HCT116 (cell line): ENCODE measurements around the gene DCUN1D1. TPM values are rescaled to one million over a fixed set of nuclear protein-coding genes. Genes with fewer than 3 reads are reported as not detected.

ENCODE experiments used
- ATAC-seq: fragments of 200-7000 bp; cut with Tn5 transposase; 2 replicates; pipeline ENCODE4 v1.9.1; 2020; ENCODE audit warnings: mild to moderate bottlenecking, moderate library complexity
- BruUV-seq: library from RNA; stranded (reverse); fragments of 400-500 nt; replicated peaks from 2 replicates; lab custom pipeline; 2021; lab: Mats Ljungman, UMichigan
- CTCF ChIA-PET: fragments of 300-600 bp; sonication (Branson Sonifier 250); formaldehyde crosslinking; loops from one replicate; lab custom pipeline; 2021; ENCODE audit warnings: antibody characterized with exemption; lab: Charles Lee
- POLR2A ChIA-PET: fragments of 300-600, 350-600 bp; sonication (Branson Sonifier 250); formaldehyde crosslinking; loops from one replicate; lab custom pipeline; 2021; ENCODE audit warnings: antibody characterized with exemption; lab: Charles Lee
- RAD21 ChIA-PET, 2 experiments: fragments of 300-600 bp; sonication (Branson Sonifier 250); formaldehyde crosslinking; loops; one replicate each; lab custom pipeline; 2023; ENCODE audit warnings: low total read pairs in 2 of 2; ENCODE audit not compliant: uncharacterized antibody in 2 of 2, unreplicated experiment in 2 of 2, low non-redundant PET in 1 of 2; lab: Charles Lee
- DNase-seq: peaks from one replicate; pipeline ENCODE4 v3.0.0-alpha.2; 2010; ENCODE audit warnings: low read depth, low spot score
- H2AFZ ChIP-seq: fragments of 200-600 bp; shearing (Covaris generic), sonication (generic); 2 replicates; pipeline ENCODE4 v1.6.1; 2017; ENCODE audit warnings: low read depth, mixed run types, mixed read lengths, antibody characterized with exemption, low read length; ENCODE audit not compliant: poor library complexity, severe bottlenecking
- H3K27ac ChIP-seq: 2 replicates; pipeline ENCODE4 v1.5.1; 2012; ENCODE audit warnings: low read depth, low read length
- H3K27me3 ChIP-seq: fragments of 200-600 bp; sonication (generic); 2 replicates; pipeline ENCODE4 v1.6.1; 2016; ENCODE audit warnings: mixed run types, low read length, mixed read lengths; ENCODE audit not compliant: insufficient read depth
- H3K36me3 ChIP-seq, 2 experiments: fragments of 200-500 bp in 1 of 2; fragments of 200-600 bp in 1 of 2; sonication (Bioruptor generic) in 1 of 2; sonication (generic) in 1 of 2; 2 replicates each; pipeline versions ENCODE4 v1.5.1 to v1.6.1; 2014 to 2016; ENCODE audit warnings: low read length in 2 of 2, inconsistent platforms in 1 of 2, mixed read lengths in 1 of 2, mixed run types in 1 of 2; ENCODE audit not compliant: insufficient read depth in 2 of 2, control insufficient read depth in 1 of 2
- H3K4me1 ChIP-seq, 2 experiments: fragments of 200-600 bp in 1 of 2; sonication (generic) in 1 of 2; 2 replicates each; pipeline versions ENCODE4 v1.5.1 to v1.6.1; 2012 to 2017; ENCODE audit warnings: low read length in 2 of 2, inconsistent platforms in 1 of 2, mild to moderate bottlenecking in 1 of 2, mixed read lengths in 1 of 2, mixed run types in 1 of 2, moderate library complexity in 1 of 2; ENCODE audit not compliant: insufficient read depth in 2 of 2, control insufficient read depth in 1 of 2
- H3K4me2 ChIP-seq: fragments of 200-600 bp; sonication (generic); 2 replicates; pipeline ENCODE4 v1.6.1; 2017; ENCODE audit warnings: mixed run types, low read length, mixed read lengths
- H3K4me3 ChIP-seq, 2 experiments: fragments of 200-600 bp in 1 of 2; sonication (generic) in 1 of 2; replicated peaks in 1 of 2; 2 replicates each; pipeline ENCODE4 v1.5.1; 2011 to 2016; ENCODE audit warnings: low read length in 2 of 2, control low read depth in 1 of 2, low read depth in 1 of 2, mild to moderate bottlenecking in 1 of 2, mixed read lengths in 1 of 2, mixed run types in 1 of 2
- H3K79me2 ChIP-seq: fragments of 200-600 bp; sonication (generic); 2 replicates; pipeline ENCODE4 v1.6.1; 2017; ENCODE audit warnings: mild to moderate bottlenecking, mixed run types, low read length, moderate library complexity, mixed read lengths; ENCODE audit not compliant: insufficient read depth
- H3K9ac ChIP-seq: fragments of 200-600 bp; sonication (generic); 2 replicates; pipeline ENCODE4 v1.6.1; 2016; ENCODE audit warnings: low read length, mixed read lengths
- H3K9me2 ChIP-seq: fragments of 200-600 bp; sonication (generic), shearing (Covaris generic); 2 replicates; pipeline ENCODE4 v1.6.1; 2017; ENCODE audit warnings: mixed run types, mild to moderate bottlenecking, moderate library complexity; ENCODE audit not compliant: insufficient read depth
- H3K9me3 ChIP-seq, 2 experiments: fragments of 200-500 bp in 1 of 2; fragments of 200-600 bp in 1 of 2; sonication (Bioruptor generic) in 1 of 2; sonication (generic) in 1 of 2; 2 replicates each; pipeline ENCODE4 v1.6.1; 2014 to 2017; ENCODE audit warnings: low read length in 2 of 2, mixed read lengths in 2 of 2, inconsistent platforms in 1 of 2, low read depth in 1 of 2, mild to moderate bottlenecking in 1 of 2, mixed run types in 1 of 2, moderate library complexity in 1 of 2; ENCODE audit not compliant: control insufficient read depth in 1 of 2, insufficient read depth in 1 of 2
- H4K20me1 ChIP-seq: fragments of 200-600 bp; sonication (generic), shearing (Covaris generic); 2 replicates; pipeline ENCODE4 v1.6.1; 2017; ENCODE audit warnings: mixed run types, mild to moderate bottlenecking, moderate library complexity; ENCODE audit not compliant: insufficient read depth
- ATF3 ChIP-seq: IDR thresholded peaks from 2 replicates; pipeline ENCODE4 v1.6.1; 2012
- CBX3 ChIP-seq: IDR thresholded peaks from 2 replicates; pipeline ENCODE4 v1.6.1; 2012; ENCODE audit warnings: low read depth
- CEBPB ChIP-seq: IDR thresholded peaks from 2 replicates; pipeline ENCODE4 v1.6.1; 2012; ENCODE audit warnings: low read depth
- CTCF ChIP-seq, 3 experiments: fragments of 200-600 bp in 1 of 3; sonication (generic) in 1 of 3; IDR thresholded peaks in 2 of 3; conservative IDR thresholded peaks in 1 of 3; 2 replicates each; pipeline ENCODE4 v1.5.1; 2012 to 2017; ENCODE audit warnings: low read depth in 2 of 3, low read length in 2 of 3, antibody characterized with exemption in 1 of 3, borderline replicate concordance in 1 of 3, control low read depth in 1 of 3, mild to moderate bottlenecking in 1 of 3, mixed read lengths in 1 of 3, mixed run types in 1 of 3, moderate library complexity in 1 of 3; ENCODE audit not compliant: insufficient read depth in 1 of 3
- EGR1 ChIP-seq: IDR thresholded peaks from 2 replicates; pipeline ENCODE4 v1.6.1; 2012; ENCODE audit warnings: low read depth
- EZH2 ChIP-seq: fragments of 200-600 bp; sonication (generic); IDR thresholded peaks from 2 replicates; pipeline ENCODE4 v1.6.1; 2017; ENCODE audit warnings: antibody characterized with exemption, mixed run types
- EZH2phosphoT487 ChIP-seq: fragments of 200-600 bp; IDR thresholded peaks from 2 replicates; pipeline ENCODE4 v1.6.1; 2018; ENCODE audit warnings: antibody characterized with exemption, borderline replicate concordance
- FOSL1 ChIP-seq: IDR thresholded peaks from 2 replicates; pipeline ENCODE4 v1.6.1; 2012; ENCODE audit warnings: low read depth
- JUND ChIP-seq: IDR thresholded peaks from 2 replicates; pipeline ENCODE4 v1.6.1; 2012
- POLR2AphosphoS5 ChIP-seq: IDR thresholded peaks from 2 replicates; pipeline ENCODE4 v1.6.1; 2011; ENCODE audit warnings: mild to moderate bottlenecking, low read depth, low read length, moderate library complexity
- REST ChIP-seq: IDR thresholded peaks from 2 replicates; pipeline ENCODE4 v1.6.1; 2012; ENCODE audit warnings: low read depth
- SP1 ChIP-seq: IDR thresholded peaks from 2 replicates; pipeline ENCODE4 v1.6.1; 2012; ENCODE audit warnings: low read depth
- intact Hi-C: fragments of 100-400 bp; cut with micrococcal nuclease; formaldehyde crosslinking; loops from 2 replicates; pipeline ENCODE4 v1.10.0; 2022
- total RNA-seq: library from RNA; stranded (reverse); gene quantifications from one replicate; pipeline ENCODE4 v1.2.1, GENCODE V29; 2021; ENCODE audit not compliant: unreplicated experiment

DCUN1D1 gene
- total RNA-seq, 1 experiment from 2014 or later = 46.9 TPM

DNA sequence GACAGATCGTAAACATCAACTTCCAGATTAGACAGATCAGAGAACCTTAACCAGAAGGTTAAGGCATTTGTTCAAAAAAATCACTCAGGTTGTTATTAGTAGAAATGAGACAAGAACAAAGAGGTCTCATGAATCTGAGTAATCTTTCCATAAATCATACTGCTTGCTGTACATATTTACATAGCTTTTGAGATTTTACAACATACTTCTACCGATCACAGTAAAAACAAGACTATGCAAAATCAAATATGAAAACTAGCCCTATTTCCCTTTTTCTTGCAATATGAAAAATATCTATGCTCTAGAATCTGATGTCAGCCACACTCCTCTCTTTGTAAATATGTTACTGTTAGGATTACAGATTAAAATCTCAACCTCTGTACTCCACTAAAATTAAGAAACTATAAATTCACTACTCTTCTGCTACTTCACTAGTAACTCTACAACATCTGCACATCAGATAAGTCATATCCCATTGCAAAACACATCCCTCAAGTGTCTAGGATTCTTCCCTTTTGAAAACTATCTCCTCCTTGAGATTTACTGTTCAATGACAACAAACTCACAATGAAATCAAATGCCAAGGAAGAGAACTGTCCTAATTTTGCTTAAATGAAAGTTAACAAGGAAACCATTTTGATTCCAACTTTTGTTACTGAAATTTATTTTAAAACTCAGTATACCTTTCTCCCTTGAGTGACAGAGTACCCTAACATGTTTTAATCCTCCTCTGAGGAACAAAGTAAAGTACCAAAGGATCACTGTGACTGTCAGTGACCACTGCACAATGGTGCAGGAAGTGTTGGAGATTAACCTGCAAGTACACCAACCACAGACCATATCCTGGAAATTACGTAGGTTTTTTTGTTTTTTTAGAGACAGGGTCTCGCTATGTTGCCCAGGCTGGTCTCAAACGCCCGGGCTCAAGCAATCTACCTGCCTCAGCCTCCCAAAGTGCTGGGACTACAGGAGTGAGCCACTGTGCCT is 12.8 kb downstream of the DCUN1D1 start:
- H3K79me2 ChIP-seq = peaks cover 87% of the 10 kb centered on the region
- no peaks in the 10 kb centered on the region for H3K27me3 ChIP-seq
- intact Hi-C loops = no loop called here
- H3K27ac ChIP-seq = no peak overlapping the region
- no peak overlapping the region for H2AFZ ChIP-seq
- no peak for DNase-seq
- TF ChIP-seq REST = no peak
- TF ChIP-seq, all 23 proteins: peak for 0
- Histone ChIP-seq H3K9ac (no peak overlapping the region), H3K36me3 (no peaks in the 10 kb centered on the region), H3K4me1 (peaks cover 2 to 18% of the 10 kb centered on the region in 2 experiments; a peak in 2 of 4 replicates), H4K20me1 (no peaks in the 10 kb centered on the region), H3K9me3 (no peaks in the 10 kb centered on the region), H3K4me2 (no peak overlapping the region), H3K9me2 (no peaks in the 10 kb centered on the region), H3K4me3 (no peak overlapping the region)
- ChIA-PET RAD21 (no interaction called here), POLR2A (no interaction called here), CTCF (no interaction called here)
- no peak for ATAC-seq
- no TSS peak for BruUV-seq

- Histone ChIP-seq H4K20me1 (no peaks in the 10 kb centered on the region), H3K79me2 (peaks cover 71% of the 10 kb centered on the region), H3K9me2 (no peaks in the 10 kb centered on the region), H3K9ac (no peak overlapping the region), H3K27me3 (no peaks in the 10 kb centered on the region), H3K36me3 (no peaks in the 10 kb centered on the region), H3K27ac (no peak overlapping the region), H3K4me3 (no peak overlapping the region), H2AFZ (no peak overlapping the region), H3K9me3 (no peaks in the 10 kb centered on the region), H3K4me2 (no peak overlapping the region), H3K4me1 (peaks cover 2 to 16% of the 10 kb centered on the region in 2 experiments; a peak in 2 of 4 replicates)
- DNase-seq (no peak), ATAC-seq (no peak)
- no TSS peak for BruUV-seq
- intact Hi-C loops = no loop called here
- POLR2A ChIA-PET = no interaction called here
- CTCF ChIA-PET = no interaction called here
- RAD21 ChIA-PET = no interaction called here
- TF ChIP-seq CTCF (IDR thresholded peaks at IDR 0.05 in 2 of 3, conservative IDR thresholded peaks at IDR 0.05 in 1 of 3; ENCODE audit: borderline replicate concordance in 1 of 3, insufficient read depth in 1 of 3, low read depth in 2 of 3, low read length in 2 of 3) (no peak), POLR2AphosphoS5 (no peak), EZH2phosphoT487 (no peak), JUND (no peak), FOSL1 (no peak), ATF3 (no peak), CEBPB (no peak), EGR1 (no peak), SP1 (no peak), CBX3 (no peak), EZH2 (no peak)
Observed at GRCh38 chr3:182965861-182966366, 14.4 kb downstream of the DCUN1D1 start.
